Bronchial epithelial cell (primary cell): ENCODE results near the gene RAPGEF2. TPM values are rescaled to one million over a fixed set of nuclear protein-coding genes. Genes with fewer than 3 reads are reported as not detected.

Source experiments
- DNase-seq: peaks from one replicate; pipeline ENCODE4 v3.0.0-alpha.2; 2010; ENCODE audit warnings: low read depth
- FAIRE-seq: peaks from 2 replicates; lab custom pipeline; 2011; peaks lifted over from hg19 to GRCh38; lab: Jason Lieb, UNC
- H3K27me3 ChIP-seq: 2 replicates; pipeline ENCODE4 v1.5.1; 2011; ENCODE audit warnings: low read length; ENCODE audit not compliant: control insufficient read depth, insufficient read depth
- H3K36me3 ChIP-seq: 2 replicates; pipeline ENCODE4 v1.5.1; 2011; ENCODE audit warnings: low read length; ENCODE audit not compliant: control insufficient read depth, insufficient read depth
- H3K4me3 ChIP-seq: 2 replicates; pipeline ENCODE4 v1.5.1; 2011; ENCODE audit warnings: mild to moderate bottlenecking, low read depth, low read length, control low read depth
- total RNA-seq: library from RNA; depleted of rRNA; stranded (reverse); fragments of >200 nt; gene quantifications from 2 replicates; pipeline ENCODE4 v1.2.1, GENCODE V29; 2014
- TF ChIP-seq, protein P1 (sequence below): IDR thresholded peaks from 2 replicates; pipeline ENCODE4 v1.5.1; 2011; ENCODE audit warnings: mild to moderate bottlenecking, moderate library complexity, low read length, control low read depth, inconsistent platforms; ENCODE audit not compliant: insufficient read depth, severe bottlenecking

RAPGEF2 gene
- total RNA-seq, 1 donor from 2014 or later: 37.6 TPM

GRCh38 chr4:159134429-159134828, 31.6 kb downstream of the RAPGEF2 start:
- no peaks in the 10 kb centered on the region for H3K36me3 ChIP-seq
- FAIRE-seq (no peak), DNase-seq (no peak)
- TF ChIP-seq, protein P1, sequence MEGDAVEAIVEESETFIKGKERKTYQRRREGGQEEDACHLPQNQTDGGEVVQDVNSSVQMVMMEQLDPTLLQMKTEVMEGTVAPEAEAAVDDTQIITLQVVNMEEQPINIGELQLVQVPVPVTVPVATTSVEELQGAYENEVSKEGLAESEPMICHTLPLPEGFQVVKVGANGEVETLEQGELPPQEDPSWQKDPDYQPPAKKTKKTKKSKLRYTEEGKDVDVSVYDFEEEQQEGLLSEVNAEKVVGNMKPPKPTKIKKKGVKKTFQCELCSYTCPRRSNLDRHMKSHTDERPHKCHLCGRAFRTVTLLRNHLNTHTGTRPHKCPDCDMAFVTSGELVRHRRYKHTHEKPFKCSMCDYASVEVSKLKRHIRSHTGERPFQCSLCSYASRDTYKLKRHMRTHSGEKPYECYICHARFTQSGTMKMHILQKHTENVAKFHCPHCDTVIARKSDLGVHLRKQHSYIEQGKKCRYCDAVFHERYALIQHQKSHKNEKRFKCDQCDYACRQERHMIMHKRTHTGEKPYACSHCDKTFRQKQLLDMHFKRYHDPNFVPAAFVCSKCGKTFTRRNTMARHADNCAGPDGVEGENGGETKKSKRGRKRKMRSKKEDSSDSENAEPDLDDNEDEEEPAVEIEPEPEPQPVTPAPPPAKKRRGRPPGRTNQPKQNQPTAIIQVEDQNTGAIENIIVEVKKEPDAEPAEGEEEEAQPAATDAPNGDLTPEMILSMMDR: no peak
- no peaks in the 10 kb centered on the region for H3K27me3 ChIP-seq
- H3K4me3 ChIP-seq: no peak overlapping the region

DNA sequence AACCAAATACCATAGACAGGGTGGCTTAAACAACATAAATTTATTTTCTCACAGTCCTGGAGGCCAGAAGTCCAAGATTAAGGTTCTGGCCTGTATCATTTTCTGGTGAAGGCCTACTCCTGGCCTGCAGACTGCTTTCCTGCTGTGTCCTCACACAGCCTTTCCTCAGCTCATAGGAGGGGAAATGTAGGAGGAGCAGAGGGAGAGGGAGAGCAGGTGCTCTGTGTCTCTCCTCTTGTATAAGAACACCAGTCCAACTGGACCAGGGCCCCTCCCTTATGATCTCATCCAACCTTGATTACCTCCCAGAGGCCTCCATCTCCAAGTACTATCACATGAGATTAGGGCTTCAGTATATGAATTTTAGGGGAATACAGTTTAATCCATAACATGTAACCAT, 34.3 kb downstream of the RAPGEF2 start:
- H3K27me3 ChIP-seq: no peaks in the 10 kb centered on the region
- H3K4me3 ChIP-seq: no peak overlapping the region
- H3K36me3 ChIP-seq: no peaks in the 10 kb centered on the region
- no peak for FAIRE-seq
- DNase-seq: peak; percentile 29
- TF ChIP-seq, protein P1: no peak

GRCh38 chr4:159138436-159138835, 35.6 kb downstream of the RAPGEF2 start:
- DNase-seq: no peak
- FAIRE-seq: no peak
- TF ChIP-seq, protein P1: no peak
- H3K36me3 ChIP-seq: no peaks in the 10 kb centered on the region
- H3K4me3 ChIP-seq: no peak overlapping the region
- H3K27me3 ChIP-seq: no peaks in the 10 kb centered on the region

DNA sequence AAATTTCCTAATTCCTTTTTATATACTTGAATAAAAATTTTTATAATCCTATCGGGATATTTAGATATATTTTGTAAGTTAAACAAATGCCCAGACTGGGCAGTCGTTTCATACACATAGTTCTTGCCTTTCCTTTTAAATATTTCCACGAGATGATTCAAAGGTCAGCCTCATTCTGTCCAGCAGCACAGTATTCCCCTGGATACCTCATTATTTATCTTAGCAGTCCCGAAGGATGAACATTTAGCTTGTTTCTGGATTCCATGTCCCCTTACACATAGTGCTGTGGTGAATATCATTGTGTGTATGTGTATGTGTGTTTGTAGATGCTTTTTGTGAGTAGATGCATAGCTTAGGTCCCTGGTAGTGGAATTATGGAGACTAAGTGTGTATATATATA, 38.3 kb downstream of the RAPGEF2 start:
- no peak for FAIRE-seq
- DNase-seq: no peak
- TF ChIP-seq, protein P1: no peak
- H3K27me3 ChIP-seq: no peaks in the 10 kb centered on the region
- no peak overlapping the region for H3K4me3 ChIP-seq
- H3K36me3 ChIP-seq: no peaks in the 10 kb centered on the region

GRCh38 chr4:159142241-159142640, 39.4 kb downstream of the RAPGEF2 start:
- no peak for FAIRE-seq
- no peaks in the 10 kb centered on the region for H3K27me3 ChIP-seq
- no peak overlapping the region for H3K4me3 ChIP-seq
- TF ChIP-seq, protein P1: no peak
- H3K36me3 ChIP-seq: no peaks in the 10 kb centered on the region
- DNase-seq: peak; percentile 22

GRCh38 chr4:159142681-159143384, 40.0 kb downstream of the RAPGEF2 start:
- TF ChIP-seq, protein P1: no peak
- DNase-seq: no peak
- H3K4me3 ChIP-seq: no peak overlapping the region
- H3K27me3 ChIP-seq: no peaks in the 10 kb centered on the region
- no peaks in the 10 kb centered on the region for H3K36me3 ChIP-seq
- no peak for FAIRE-seq
